ENCODE data around the gene TRAPPC6A. TPM values are rescaled to one million over a fixed set of nuclear protein-coding genes. Genes with fewer than 3 reads are reported as not detected.

TRAPPC6A gene
- polyA plus RNA-seq, 1 donor: 23.1 TPM

GRCh38 chr19:45149129-45149528 lies 28.9 kb downstream of the TRAPPC6A start:
- DNase-seq (ENCODE audit: low read depth): no peak

GRCh38 chr19:45147835-45148676 lies 30.0 kb downstream of the TRAPPC6A start:
- DNase-seq (ENCODE audit: low read depth): no peak

- no peak for DNase-seq (ENCODE audit: low read depth)
Measured at GRCh38 chr19:45146741-45147205, 31.3 kb downstream of the TRAPPC6A start.

DNA sequence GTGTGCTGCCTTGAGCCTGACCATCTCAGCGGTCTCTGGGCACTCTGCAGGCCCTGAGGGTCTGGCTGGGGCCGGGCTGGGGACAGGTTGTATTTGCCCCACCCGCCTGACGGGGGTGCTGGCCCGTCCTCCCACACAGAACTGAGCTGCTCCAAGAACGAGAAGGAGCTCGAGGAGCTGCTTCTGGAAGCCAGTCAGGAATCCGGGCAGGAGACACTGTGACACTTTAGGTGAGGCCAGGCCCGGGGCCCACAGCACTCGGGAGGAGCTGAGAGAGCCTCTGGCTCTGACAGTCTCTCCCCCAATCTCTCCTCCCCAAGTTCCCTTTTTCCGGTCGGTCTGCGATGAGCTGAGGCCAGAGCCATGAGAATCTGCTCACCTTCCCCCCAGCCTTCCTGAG lies 31.8 kb downstream of the TRAPPC6A start:
- no peak for DNase-seq (ENCODE audit: low read depth)

GRCh38 chr19:45145270-45146189 lies 32.5 kb downstream of the TRAPPC6A start:
- no peak for DNase-seq (ENCODE audit: low read depth)

GRCh38 chr19:45144431-45145269 lies 33.4 kb downstream of the TRAPPC6A start:
- DNase-seq (ENCODE audit: low read depth): no peak

DNA sequence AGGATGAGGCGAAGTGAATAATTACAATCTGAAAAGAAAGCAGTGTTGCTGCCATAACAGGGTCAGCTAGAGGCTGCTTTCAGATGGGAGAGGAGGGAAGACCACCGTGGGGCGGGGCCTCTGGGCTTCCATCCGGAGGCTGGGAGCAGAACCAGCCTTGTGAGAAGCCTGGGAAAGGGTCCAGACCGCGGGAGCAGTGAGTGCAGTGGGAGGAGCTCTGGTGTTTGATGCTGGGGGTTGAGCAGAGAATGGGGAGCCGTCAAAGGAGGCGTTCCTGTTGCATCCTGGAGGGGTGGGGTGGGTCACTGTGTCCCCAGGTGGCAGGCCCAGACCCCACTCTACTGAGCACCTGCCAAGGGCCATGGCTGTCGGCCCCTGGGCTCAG lies 35.3 kb downstream of the TRAPPC6A start:
- no peak for DNase-seq (ENCODE audit: low read depth)

DNA sequence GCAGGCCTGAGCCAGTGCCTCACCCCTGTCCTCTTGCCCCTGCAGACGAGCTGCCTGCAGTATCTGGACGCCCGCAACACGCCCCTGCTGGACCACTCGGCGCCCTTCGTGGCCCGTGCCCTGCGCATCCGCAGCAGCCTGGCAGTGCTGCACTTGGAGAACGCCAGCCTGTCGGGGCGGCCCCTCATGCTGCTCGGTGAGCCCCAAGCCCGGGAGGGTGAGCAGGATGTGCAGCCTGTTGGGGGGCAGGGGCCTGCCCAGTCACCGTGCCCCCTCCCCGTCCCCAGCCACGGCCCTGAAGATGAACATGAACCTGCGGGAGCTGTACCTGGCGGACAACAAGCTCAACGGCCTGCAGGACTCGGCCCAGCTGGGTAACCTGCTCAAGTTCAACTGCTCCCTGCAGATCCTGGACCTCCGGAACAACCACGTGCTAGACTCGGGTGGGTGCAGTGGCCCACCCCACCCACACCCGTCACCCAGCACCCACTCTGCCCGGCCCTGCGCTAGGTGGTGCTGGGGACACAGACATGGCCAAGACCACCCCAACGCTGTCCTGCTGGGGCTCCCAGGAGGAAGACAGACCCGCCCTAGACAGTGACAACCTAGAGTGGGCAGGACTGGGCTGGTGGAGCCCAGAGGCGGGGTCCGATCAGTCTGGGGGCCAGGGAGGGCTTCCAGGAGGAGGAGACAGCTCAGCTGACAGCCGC lies 35.9 kb downstream of the TRAPPC6A start:
- no peak for DNase-seq (ENCODE audit: low read depth)

GRCh38 chr19:45141203-45141900 lies 36.7 kb downstream of the TRAPPC6A start:
- DNase-seq (ENCODE audit: low read depth): no peak

DNA sequence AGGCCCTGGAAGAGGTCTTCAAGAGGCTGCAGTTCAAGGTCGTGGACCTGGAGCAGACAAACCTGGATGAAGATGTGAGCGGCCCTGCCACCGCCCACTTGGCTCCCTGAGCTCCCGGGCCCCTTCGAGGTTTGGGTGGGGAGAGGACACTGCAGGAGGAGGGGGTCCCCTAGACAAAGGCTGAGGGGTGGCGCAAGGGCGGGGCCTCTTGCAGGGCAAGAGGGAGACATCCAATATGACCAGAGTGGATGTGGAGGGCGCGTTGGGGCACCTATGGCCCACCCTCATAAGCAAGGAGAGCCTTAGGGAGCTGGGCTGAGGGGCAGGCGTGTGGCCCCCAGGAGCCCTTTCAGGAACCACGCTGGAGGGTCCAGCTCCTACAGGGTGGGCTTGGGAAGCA lies 37.5 kb downstream of the TRAPPC6A start:
- DNase-seq (ENCODE audit: low read depth): no peak

GRCh38 chr19:45140144-45140503 lies 37.9 kb downstream of the TRAPPC6A start:
- DNase-seq (ENCODE audit: low read depth): no peak

DNA sequence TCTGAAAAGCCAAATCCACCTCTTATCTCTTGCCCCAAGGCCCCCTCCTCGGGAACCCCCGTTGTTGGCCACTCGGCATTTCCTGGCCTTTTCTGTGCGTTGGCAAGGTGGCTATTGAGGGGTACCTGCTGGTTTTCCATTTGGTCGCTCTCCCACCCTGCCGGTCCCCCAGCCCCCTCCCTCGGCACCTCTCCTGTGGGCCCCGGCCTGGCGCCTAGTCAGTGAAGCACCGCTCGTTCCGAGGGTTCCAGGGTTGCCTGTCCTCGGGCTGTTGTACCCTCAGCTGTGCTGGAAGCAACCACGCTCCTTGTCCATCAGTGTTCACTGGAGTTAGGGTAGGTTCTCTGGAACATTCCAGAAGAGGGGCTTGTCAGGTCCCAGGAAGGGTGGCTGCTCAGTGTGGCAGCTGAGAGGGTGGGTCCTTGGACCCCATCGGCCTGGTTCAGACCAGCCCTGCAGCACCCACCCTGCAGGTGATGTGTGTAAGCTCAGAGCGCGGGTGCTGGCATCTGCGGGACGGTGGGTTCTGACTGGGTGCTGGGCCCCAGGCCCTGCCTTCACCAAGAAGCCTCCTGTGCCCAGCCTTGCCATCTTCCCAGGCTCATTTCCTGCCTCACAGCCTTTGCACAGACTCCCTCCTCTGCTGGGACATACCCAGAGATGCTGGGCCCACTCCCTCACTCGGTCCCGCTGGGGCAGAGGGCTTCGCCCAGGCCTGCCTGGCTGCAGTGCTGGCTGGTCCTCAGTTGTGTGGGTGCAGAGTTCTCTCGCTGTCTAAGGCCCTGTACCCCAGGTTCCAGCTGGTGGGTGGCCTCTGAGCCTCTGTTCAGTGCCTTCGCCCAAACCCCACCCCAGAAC lies 38.5 kb downstream of the TRAPPC6A start:
- no peak for DNase-seq (ENCODE audit: low read depth)

DNA sequence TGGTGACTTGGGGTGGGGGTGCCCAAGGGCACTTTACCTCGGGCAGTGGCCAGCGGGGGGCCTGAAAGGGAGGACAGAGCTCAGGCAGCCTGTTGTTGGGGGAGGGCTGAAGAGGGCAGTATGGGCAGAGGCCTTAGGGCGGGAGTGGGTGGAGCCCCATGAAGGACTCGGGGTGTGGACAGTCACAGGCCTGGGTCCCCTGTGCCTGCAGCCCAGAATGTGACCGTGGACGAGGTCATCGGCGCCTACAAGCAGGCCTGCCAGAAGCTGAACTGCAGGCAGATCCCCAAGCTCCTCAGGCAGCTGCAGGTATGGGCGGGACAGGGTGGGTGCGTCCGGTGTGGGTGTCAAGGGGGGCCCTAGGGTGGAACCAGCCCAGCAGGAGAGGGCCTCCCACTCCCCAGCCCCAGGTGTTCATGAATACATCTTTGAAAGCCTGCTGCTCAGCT lies 39.7 kb downstream of the TRAPPC6A start:
- DNase-seq (ENCODE audit: low read depth): no peak

DNA sequence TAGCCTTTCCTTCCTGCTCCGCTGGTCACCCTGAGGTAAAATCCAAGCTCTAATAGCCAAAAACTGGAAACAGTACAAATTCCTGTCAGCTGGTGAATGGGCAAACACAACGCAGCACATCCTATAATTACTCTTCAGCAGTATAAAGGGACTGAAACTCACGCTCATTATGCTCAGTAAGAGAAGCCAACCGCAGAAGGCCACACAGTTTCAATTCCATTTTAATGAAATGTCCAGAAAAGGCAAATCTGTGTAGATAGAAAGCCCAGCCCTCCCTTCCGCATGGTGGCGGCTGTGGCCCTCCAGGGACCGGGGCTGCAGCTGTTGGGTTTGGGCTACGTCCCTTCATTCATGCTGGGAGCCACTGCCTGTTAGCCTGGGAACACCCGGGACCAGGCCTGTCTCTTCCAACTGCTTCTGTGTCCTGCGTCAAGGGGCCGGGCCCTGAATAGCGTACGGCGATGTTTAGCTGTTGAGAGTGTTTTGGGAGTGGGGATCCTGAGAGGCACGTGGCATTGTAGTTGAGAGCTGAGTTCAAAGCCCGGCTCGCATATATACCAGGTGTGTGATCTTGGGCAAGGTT lies 40.8 kb downstream of the TRAPPC6A start:
- DNase-seq (ENCODE audit: low read depth): no peak

DNA sequence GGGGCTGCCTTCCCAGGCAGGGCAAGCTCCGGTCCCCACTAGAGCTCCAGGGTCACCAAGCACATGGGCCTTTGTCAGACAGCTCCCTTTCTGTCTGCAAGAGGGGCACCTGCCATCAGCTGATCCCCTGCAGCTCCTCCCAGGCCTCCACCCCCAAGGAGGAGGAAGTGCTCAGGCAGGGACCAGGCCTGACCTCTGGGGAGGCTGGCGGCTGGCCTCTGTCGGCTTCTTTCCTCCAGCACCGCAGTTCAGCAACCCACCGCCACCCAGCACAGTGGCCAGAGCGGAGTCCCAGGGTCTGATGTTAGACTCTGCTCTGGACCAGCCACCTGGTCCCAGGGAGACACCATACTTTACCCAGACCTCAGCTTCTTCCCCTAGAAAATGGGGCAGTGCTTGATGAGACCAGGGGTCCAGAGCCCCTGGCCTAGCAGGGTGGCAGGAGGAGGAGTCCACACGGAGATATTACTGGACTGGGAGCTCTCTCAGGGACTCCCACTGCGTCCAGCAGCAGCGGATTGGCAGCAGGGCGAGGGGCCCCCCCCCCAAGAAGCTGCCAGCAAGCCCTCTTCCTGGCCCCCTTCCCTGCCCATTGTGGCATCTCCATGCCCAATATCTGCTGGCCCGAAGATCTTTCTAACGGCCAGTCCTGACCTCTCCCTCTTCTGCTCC lies 41.4 kb downstream of the TRAPPC6A start:
- DNase-seq (ENCODE audit: low read depth): no peak

- no peak for DNase-seq (ENCODE audit: low read depth)
Measured at GRCh38 chr19:45135176-45135885, 42.7 kb downstream of the TRAPPC6A start.

DNA sequence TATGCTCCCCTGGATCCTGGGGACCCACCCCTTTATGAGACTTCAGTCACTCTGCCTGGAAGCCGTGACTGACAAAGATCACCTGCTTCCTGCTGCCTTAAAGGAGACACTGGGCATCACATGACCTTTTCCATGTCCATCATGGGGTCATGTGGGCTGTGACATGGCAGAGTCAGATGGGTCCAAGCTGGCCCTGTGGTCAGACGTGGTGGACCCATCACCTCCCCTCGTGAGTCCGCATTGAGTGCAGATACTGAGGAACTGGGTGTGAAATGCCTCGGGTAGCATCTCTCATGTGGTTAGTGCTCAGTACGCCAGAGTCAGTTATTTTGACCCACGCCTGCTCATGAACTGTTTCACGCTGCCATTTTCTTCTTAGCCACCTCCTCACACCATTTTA lies 44.4 kb downstream of the TRAPPC6A start:
- no peak for DNase-seq (ENCODE audit: low read depth)

Measured in forelimb muscle (tissue), 1 donor.